ENCODE results near the gene PLD3.

DNA sequence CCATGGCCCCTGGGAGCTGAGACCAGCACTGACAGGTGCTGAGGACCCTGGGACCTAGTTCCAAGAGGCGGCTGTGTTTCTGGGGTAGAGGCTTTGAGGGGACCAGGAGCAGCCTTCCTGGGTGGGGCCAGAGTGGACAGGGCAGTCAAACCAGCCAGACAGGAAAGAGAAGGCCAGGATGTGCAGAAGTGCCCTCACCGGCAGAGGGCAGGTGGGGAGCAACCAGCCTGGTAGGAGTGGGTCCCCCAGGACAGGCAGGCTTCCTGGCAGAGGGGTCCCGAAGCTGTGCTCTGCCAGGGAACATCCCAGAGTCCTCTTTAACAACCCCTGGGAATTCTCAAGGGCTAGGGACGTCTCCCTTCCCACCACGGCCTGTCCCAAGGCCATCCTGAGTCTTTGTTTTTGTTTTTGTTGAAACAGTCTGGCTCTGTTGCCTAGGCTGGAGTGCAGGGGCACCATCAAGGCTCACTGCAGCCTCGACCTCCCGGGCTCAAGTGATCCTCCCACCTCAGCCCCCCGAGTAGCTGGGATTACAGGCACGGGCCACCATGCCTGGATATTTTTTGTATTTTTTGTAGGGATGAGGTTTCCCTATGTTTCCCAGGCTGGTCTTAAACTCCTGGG is 44.5 kb downstream of the PLD3 start:
- TF ChIP-seq, protein P1, sequence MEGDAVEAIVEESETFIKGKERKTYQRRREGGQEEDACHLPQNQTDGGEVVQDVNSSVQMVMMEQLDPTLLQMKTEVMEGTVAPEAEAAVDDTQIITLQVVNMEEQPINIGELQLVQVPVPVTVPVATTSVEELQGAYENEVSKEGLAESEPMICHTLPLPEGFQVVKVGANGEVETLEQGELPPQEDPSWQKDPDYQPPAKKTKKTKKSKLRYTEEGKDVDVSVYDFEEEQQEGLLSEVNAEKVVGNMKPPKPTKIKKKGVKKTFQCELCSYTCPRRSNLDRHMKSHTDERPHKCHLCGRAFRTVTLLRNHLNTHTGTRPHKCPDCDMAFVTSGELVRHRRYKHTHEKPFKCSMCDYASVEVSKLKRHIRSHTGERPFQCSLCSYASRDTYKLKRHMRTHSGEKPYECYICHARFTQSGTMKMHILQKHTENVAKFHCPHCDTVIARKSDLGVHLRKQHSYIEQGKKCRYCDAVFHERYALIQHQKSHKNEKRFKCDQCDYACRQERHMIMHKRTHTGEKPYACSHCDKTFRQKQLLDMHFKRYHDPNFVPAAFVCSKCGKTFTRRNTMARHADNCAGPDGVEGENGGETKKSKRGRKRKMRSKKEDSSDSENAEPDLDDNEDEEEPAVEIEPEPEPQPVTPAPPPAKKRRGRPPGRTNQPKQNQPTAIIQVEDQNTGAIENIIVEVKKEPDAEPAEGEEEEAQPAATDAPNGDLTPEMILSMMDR (conservative IDR thresholded peaks at IDR 0.05 in 1 of 2, IDR thresholded peaks at IDR 0.05 in 1 of 2; ENCODE audit: low read depth in 1 of 2, low read length in 2 of 2), result no peak
- TF ChIP-seq EZH2 (IDR thresholded peaks at IDR 0.05; ENCODE audit: low read length, missing control alignments), result no peak

Measured in fibroblast of lung (primary cell).